Measurements from ENCODE around the gene PLCB1.

DNA sequence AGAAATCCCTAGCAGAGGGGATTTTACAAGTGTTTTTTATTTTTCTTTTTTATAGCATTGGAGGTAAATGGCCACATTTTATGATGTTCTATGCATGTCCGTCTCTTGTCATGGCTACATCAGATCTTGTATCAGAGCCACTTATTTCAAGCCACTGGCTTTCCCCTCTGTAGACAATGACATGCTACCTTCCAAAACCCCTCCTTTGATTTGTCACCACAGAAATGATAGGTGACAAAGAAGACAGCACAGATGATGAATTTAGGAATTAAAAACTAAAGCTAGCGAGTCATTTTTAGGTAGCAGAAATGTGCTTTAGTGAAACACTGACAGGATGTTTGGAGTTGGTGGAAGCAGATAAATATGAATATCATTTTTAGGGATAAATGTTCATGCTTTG lies 20.8 kb downstream of the PLCB1 start:
- TF ChIP-seq POLR2AphosphoS5 (IDR thresholded peaks at IDR 0.05) (no peak), POLR2A (IDR thresholded peaks at IDR 0.05) (no peak)
- TF ChIP-seq, protein P1, sequence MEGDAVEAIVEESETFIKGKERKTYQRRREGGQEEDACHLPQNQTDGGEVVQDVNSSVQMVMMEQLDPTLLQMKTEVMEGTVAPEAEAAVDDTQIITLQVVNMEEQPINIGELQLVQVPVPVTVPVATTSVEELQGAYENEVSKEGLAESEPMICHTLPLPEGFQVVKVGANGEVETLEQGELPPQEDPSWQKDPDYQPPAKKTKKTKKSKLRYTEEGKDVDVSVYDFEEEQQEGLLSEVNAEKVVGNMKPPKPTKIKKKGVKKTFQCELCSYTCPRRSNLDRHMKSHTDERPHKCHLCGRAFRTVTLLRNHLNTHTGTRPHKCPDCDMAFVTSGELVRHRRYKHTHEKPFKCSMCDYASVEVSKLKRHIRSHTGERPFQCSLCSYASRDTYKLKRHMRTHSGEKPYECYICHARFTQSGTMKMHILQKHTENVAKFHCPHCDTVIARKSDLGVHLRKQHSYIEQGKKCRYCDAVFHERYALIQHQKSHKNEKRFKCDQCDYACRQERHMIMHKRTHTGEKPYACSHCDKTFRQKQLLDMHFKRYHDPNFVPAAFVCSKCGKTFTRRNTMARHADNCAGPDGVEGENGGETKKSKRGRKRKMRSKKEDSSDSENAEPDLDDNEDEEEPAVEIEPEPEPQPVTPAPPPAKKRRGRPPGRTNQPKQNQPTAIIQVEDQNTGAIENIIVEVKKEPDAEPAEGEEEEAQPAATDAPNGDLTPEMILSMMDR (IDR thresholded peaks at IDR 0.05), result no peak

All from breast epithelium (tissue), 3 donors.